Activated T-cell treated with anti-CD3 and anti-CD28 coated beads, Interleukin-2, amount 50 U/mL, for 4 hours (primary cell): ENCODE measurements around the gene STAB1. TPM values are rescaled to one million over a fixed set of nuclear protein-coding genes. Genes with fewer than 3 reads are reported as not detected.

Experiments
- ATAC-seq, 2 donors: fragments of 200-7000 bp; cut with Tn5 transposase; one replicate each; pipeline ENCODE4 v1.10.0; 2021
- DNase-seq: peaks from one replicate; pipeline ENCODE4 v3.0.0-alpha.2; 2020
- H3K27me3 Mint-ChIP-seq: one replicate; pipeline ENCODE4 v1.8.0; 2021; ENCODE audit warnings: low read depth, mixed read lengths
- H3K36me3 Mint-ChIP-seq: one replicate; pipeline ENCODE4 v1.8.0; 2022; ENCODE audit warnings: mixed read lengths; ENCODE audit not compliant: insufficient read depth
- H3K4me1 Mint-ChIP-seq: one replicate; pipeline ENCODE4 v1.8.0; 2021; ENCODE audit warnings: low read depth, mixed read lengths
- H3K4me3 Mint-ChIP-seq: one replicate; pipeline ENCODE4 v1.8.0; 2021; ENCODE audit warnings: mild to moderate bottlenecking, moderate library complexity, mixed read lengths
- H3K9me3 Mint-ChIP-seq: one replicate; pipeline ENCODE4 v1.8.0; 2021; ENCODE audit warnings: mixed read lengths
- total RNA-seq, 3 donors: library from RNA; stranded (reverse); gene quantifications; one replicate each; pipeline ENCODE4 v1.2.1, GENCODE V29; 2021

STAB1 gene
- total RNA-seq, 3 donors from 2014 or later, result 0.30 to 0.73 (median 0.40) TPM

GRCh38 chr3:52518723-52519444 lies 23.7 kb downstream of the STAB1 start:
- Mint-ChIP-seq H3K36me3 (no peaks in the 10 kb centered on the region), H3K9me3 (no peaks in the 10 kb centered on the region), H3K4me3 (peak overlapping the region; percentile 26), H3K27me3 (no peaks in the 10 kb centered on the region), H3K4me1 (no peaks in the 10 kb centered on the region)
- no peak for DNase-seq
- ATAC-seq, result no peak

- H3K4me3 Mint-ChIP-seq, result no peak overlapping the region
- ATAC-seq (no peak), DNase-seq (no peak)
- H3K36me3 Mint-ChIP-seq, result no peaks in the 10 kb centered on the region
- no peaks in the 10 kb centered on the region for H3K4me1 Mint-ChIP-seq
- H3K9me3 Mint-ChIP-seq, result no peaks in the 10 kb centered on the region
- H3K27me3 Mint-ChIP-seq, result no peaks in the 10 kb centered on the region
Observed at GRCh38 chr3:52519445-52520140, 24.5 kb downstream of the STAB1 start.

- no peaks in the 10 kb centered on the region for H3K36me3 Mint-ChIP-seq
- ATAC-seq, result no peak
- no peaks in the 10 kb centered on the region for H3K4me1 Mint-ChIP-seq
- no peak for DNase-seq
- no peaks in the 10 kb centered on the region for H3K9me3 Mint-ChIP-seq
- no peak overlapping the region for H3K4me3 Mint-ChIP-seq
- no peaks in the 10 kb centered on the region for H3K27me3 Mint-ChIP-seq
Observed at GRCh38 chr3:52520141-52520667, 25.1 kb downstream of the STAB1 start.

- H3K36me3 Mint-ChIP-seq, result no peaks in the 10 kb centered on the region
- H3K4me1 Mint-ChIP-seq, result no peaks in the 10 kb centered on the region
- ATAC-seq (no peak), DNase-seq (no peak)
- no peak overlapping the region for H3K4me3 Mint-ChIP-seq
- H3K9me3 Mint-ChIP-seq, result no peaks in the 10 kb centered on the region
- H3K27me3 Mint-ChIP-seq, result no peaks in the 10 kb centered on the region
Observed at GRCh38 chr3:52520716-52521487, 25.8 kb downstream of the STAB1 start.

DNA sequence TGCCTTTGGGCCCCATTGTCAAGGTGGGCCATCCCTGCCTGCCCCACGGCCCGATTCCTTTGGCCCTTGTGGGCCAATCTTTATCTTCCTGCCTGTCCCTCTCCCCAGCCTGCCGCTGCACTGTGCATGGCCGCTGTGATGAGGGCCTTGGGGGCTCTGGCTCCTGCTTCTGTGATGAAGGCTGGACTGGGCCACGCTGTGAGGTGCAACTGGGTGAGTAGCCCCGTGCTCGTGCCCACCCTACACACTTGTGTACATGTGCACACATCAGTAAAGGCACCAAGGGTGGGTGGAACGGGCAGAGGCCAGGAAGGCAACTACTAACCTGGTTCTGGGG lies 26.3 kb downstream of the STAB1 start:
- no peaks in the 10 kb centered on the region for H3K9me3 Mint-ChIP-seq
- ATAC-seq, result no peak
- no peaks in the 10 kb centered on the region for H3K36me3 Mint-ChIP-seq
- H3K4me3 Mint-ChIP-seq, result no peak overlapping the region
- H3K4me1 Mint-ChIP-seq, result no peaks in the 10 kb centered on the region
- no peaks in the 10 kb centered on the region for H3K27me3 Mint-ChIP-seq
- no peak for DNase-seq

DNA sequence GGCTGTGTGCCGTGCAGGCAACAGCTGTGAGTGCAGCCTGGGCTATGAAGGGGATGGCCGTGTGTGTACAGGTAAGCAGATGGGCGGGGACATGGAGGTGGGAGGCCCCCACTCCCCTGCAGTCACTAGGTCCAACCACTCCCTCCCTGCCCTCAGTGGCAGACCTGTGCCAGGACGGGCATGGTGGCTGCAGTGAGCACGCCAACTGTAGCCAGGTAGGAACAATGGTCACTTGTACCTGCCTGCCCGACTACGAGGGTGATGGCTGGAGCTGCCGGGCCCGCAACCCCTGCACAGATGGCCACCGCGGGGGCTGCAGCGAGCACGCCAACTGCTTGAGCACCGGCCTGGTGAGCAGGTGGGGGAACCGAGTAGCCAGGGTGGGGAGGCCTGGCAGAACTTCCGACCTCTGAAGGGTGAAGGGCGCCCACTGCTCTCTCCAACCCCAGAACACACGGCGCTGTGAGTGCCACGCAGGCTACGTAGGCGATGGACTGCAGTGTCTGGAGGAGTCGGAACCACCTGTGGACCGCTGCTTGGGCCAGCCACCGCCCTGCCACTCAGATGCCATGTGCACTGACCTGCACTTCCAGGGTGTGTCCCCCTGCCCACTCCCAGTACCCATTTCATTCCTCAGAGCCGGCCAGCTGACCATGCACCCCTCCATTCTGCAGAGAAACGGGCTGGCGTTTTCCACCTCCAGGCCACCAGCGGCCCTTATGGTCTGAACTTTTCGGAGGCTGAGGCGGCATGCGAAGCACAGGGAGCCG lies 26.9 kb downstream of the STAB1 start:
- DNase-seq (no peak), ATAC-seq (no peak)
- Mint-ChIP-seq H3K4me1 (no peaks in the 10 kb centered on the region), H3K27me3 (no peaks in the 10 kb centered on the region), H3K9me3 (no peaks in the 10 kb centered on the region), H3K4me3 (no peak overlapping the region), H3K36me3 (no peaks in the 10 kb centered on the region)

- H3K9me3 Mint-ChIP-seq, result no peaks in the 10 kb centered on the region
- DNase-seq (no peak), ATAC-seq (no peak)
- H3K36me3 Mint-ChIP-seq, result no peaks in the 10 kb centered on the region
- no peaks in the 10 kb centered on the region for H3K4me1 Mint-ChIP-seq
- no peak overlapping the region for H3K4me3 Mint-ChIP-seq
- H3K27me3 Mint-ChIP-seq, result no peaks in the 10 kb centered on the region
Observed at GRCh38 chr3:52522651-52523251, 27.6 kb downstream of the STAB1 start.

DNA sequence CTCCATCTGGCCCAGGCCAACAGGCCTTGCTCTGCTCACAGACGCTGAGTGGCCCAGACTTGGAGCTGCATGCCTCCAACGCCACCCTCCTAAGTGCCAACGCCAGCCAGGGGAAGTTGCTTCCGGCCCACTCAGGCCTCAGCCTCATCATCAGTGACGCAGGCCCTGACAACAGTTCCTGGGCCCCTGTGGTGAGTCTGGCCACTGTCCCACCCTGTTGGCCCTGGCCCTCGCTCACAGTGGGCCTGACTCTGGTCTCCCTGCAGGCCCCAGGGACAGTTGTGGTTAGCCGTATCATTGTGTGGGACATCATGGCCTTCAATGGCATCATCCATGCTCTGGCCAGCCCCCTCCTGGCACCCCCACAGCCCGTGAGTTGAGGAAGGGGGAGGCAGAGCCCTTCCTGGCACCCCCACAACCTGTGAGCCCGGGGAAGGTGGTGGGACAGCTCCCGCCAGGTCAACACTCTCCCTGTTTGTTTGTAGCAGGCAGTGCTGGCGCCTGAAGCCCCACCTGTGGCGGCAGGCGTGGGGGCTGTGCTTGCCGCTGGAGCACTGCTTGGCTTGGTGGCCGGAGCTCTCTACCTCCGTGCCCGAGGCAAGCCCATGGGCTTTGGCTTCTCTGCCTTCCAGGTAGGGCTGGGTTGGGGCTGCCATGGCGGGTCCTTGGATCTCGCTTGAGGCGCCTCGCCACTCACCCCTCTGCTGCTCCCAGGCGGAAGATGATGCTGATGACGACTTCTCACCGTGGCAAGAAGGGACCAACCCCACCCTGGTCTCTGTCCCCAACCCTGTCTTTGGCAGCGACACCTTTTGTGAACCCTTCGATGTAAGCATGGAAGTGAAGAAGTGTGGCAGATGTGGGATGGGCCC lies 28.5 kb downstream of the STAB1 start:
- no peaks in the 10 kb centered on the region for H3K9me3 Mint-ChIP-seq

DNA sequence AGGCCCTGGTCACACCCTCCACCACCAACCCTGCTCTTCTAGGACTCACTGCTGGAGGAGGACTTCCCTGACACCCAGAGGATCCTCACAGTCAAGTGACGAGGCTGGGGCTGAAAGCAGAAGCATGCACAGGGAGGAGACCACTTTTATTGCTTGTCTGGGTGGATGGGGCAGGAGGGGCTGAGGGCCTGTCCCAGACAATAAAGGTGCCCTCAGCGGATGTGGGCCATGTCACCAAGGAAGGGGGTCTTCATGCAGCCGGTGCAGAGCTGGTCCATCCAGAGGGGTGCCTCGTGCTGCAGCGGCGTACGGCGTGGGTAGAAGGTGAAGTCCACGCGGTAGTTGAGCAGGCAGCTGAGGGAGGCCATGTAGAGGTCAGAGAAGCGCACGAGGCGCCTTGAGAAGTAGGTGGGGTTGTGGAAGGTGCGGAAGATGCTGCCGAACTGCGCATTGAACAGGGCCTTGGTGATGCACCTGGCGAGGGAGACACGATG lies 29.2 kb downstream of the STAB1 start:
- H3K36me3 Mint-ChIP-seq, result no peaks in the 10 kb centered on the region
- no peak for DNase-seq
- no peak for ATAC-seq
- H3K27me3 Mint-ChIP-seq, result no peaks in the 10 kb centered on the region
- H3K4me1 Mint-ChIP-seq, result no peaks in the 10 kb centered on the region
- H3K4me3 Mint-ChIP-seq, result no peak overlapping the region
- H3K9me3 Mint-ChIP-seq, result no peaks in the 10 kb centered on the region

More for the DNA sequence above, 28.5 kb downstream of the STAB1 start:
- Mint-ChIP-seq H3K4me3 (no peak overlapping the region), H3K27me3 (no peaks in the 10 kb centered on the region), H3K36me3 (no peaks in the 10 kb centered on the region), H3K4me1 (no peaks in the 10 kb centered on the region)
- ATAC-seq (no peak), DNase-seq (no peak)

GRCh38 chr3:52524752-52525679 lies 29.9 kb downstream of the STAB1 start:
- H3K9me3 Mint-ChIP-seq, result no peaks in the 10 kb centered on the region
- DNase-seq (no peak), ATAC-seq (no peak)
- H3K27me3 Mint-ChIP-seq, result no peaks in the 10 kb centered on the region
- H3K4me1 Mint-ChIP-seq, result no peaks in the 10 kb centered on the region
- H3K4me3 Mint-ChIP-seq, result no peak overlapping the region
- H3K36me3 Mint-ChIP-seq, result no peaks in the 10 kb centered on the region

DNA sequence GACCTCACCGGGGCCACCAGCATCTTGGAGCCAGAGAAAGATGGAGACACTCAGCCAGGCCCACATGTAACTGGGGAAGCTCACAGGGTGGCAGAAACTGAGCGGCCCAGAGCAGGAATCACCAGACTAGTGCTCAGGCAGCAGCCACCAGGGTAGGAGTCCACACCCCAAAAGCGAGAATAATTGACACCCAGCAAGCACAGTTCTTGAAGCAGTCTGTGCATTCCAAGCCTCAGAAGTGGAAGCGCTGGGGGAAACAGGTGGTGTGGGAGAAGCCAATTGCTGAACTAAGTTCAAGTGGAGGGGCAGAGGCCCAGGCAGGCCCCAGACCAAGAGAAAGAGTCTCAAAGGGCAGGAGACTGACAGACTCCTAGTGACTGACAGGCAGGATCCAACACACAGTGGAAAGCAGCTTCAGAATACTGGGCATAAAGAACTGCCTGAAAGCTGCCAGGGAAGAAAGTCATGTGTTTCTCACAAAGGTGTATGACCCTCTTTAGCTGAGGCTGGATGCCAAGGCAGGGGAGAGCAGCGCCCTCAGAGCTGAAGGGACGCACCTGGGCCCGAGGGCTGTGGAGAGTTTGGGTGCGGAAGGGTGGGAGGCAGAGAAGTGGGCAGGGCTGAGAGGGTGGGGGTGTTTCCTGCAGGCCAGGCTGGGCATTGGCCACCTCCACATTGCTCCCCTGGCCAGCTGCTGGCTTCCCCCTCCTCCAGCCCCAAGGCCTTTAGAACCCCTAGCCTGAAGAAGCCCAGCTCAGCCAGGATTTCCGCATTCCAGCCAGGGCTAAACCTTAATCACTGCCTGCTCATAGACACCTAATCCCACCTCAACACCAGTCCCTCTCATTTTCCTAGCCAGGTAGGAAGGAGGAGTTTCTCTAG lies 30.8 kb downstream of the STAB1 start:
- no peaks in the 10 kb centered on the region for H3K4me1 Mint-ChIP-seq
- no peaks in the 10 kb centered on the region for H3K27me3 Mint-ChIP-seq

More for the DNA sequence above, 30.8 kb downstream of the STAB1 start:
- no peak for ATAC-seq
- Mint-ChIP-seq H3K4me3 (no peak overlapping the region), H3K9me3 (no peaks in the 10 kb centered on the region), H3K36me3 (no peaks in the 10 kb centered on the region)
- DNase-seq, result no peak
